Natural killer cell treated with Interleukin-12 subunit alpha and Interleukin-12 subunit beta and Interleukin-15 and Interleukin-18, amount 100 ng/mL, for 72 hours (primary cell): ENCODE data around the gene PTPN1. TPM values are rescaled to one million over a fixed set of nuclear protein-coding genes. Genes with fewer than 3 reads are reported as not detected.

Experiments used
- ATAC-seq, 2 donors: fragments of 150-1000 bp; cut with Tn5 transposase in 1 of 2; sonication (Bioruptor Pico), chemical (Tn5 transposase) in 1 of 2; 2 replicates each; pipeline ENCODE4 v1.10.0; 2021
- DNase-seq: peaks from one replicate; pipeline ENCODE4 v3.0.0; 2022; ENCODE audit warnings: low spot score
- H3K27ac Mint-ChIP-seq, 2 donors: 1 replicate in 1 of 2; 2 replicates in 1 of 2; pipeline ENCODE4 v1.8.0; 2022; ENCODE audit warnings: mixed read lengths in 2 of 2, mild to moderate bottlenecking in 1 of 2, moderate library complexity in 1 of 2
- H3K27me3 Mint-ChIP-seq, 2 donors: 1 replicate in 1 of 2; 2 replicates in 1 of 2; pipeline ENCODE4 v1.8.0; 2022; ENCODE audit warnings: mixed read lengths in 2 of 2
- H3K36me3 Mint-ChIP-seq: one replicate; pipeline ENCODE4 v1.8.0; 2022; ENCODE audit warnings: mixed read lengths
- H3K4me1 Mint-ChIP-seq, 2 donors: 1 replicate in 1 of 2; 2 replicates in 1 of 2; pipeline ENCODE4 v1.8.0; 2022; ENCODE audit warnings: low read depth in 2 of 2, mixed read lengths in 2 of 2, mild to moderate bottlenecking in 1 of 2
- H3K4me3 Mint-ChIP-seq: one replicate; pipeline ENCODE4 v1.8.0; 2022; ENCODE audit warnings: mixed read lengths
- H3K9me3 Mint-ChIP-seq: 2 replicates; pipeline ENCODE4 v1.8.0; 2022; ENCODE audit warnings: mixed read lengths
- total RNA-seq, 2 donors: library from RNA; stranded (reverse); gene quantifications; one replicate each; pipeline ENCODE4 v1.2.3, GENCODE V29; 2022

PTPN1 gene
- total RNA-seq, 2 donors from 2014 or later, result 74.3 to 105 TPM

DNA sequence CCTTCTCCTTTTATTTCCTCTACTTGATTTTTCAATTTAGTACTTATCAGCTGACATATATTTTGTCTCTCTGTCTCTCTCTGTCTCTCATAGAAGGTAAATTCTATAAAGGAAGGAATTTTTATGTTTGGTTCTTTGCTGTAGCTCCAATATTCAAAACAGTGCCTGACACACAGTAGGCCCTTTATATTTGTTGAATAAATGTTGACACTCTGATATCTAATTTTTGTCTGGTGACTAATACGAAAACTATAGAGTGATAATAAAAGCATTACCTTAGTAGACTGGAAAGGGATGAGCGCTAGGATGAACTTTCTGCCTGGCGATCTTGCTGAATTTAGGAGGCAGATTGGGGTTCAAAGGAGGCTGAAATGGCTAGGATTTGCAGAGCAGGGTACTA lies 42.8 kb downstream of the PTPN1 start:
- Mint-ChIP-seq H3K4me3 (no peak overlapping the region), H3K9me3 (no peaks in the 10 kb centered on the region), H3K36me3 (peaks cover 5% of the 10 kb centered on the region), H3K27me3 (no peaks in the 10 kb centered on the region), H3K4me1 (peaks cover 22 to 25% of the 10 kb centered on the region in 2 donors), H3K27ac (no peak overlapping the region)
- ATAC-seq (no peak), DNase-seq (no peak)

DNA sequence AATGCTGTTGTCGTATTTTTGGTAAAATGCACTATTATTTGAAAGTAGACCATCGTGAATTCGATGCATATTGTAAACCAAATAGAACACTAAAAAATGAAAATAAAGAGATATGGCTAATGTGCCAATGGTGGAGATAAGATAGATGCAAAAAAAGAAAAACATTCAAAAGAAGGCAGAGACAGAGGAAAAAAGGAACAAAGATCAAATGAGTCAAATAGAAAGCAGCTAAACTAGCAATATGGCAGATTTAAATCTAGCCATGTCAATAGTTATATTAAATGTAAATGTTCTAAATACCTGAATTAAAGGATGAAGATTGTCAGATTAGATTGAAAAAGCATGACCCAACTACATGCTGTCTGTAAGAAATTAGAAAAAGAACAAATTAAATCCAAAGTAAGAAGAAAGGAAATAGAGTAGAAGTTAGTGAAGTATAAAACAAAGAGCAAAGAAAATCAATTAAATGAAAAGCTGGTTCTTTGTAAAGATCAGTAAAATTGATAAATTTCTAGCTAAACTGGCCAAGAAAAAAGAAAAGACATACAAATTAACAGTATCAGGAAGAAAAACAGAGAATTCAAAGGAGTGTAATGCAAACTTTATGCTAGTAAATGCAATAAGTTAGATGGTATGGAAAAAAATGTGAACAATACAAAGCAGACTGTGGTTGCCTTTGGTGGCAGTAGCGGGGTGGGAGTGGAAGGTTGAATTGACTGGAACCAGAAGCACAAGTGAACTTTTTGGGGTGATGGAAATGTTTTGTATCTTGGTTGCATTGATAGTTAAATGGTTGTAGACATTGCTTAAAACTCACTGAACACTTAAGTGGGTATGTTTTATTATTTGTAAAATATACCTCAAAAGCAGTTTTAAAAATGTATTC lies 44.8 kb downstream of the PTPN1 start:
- no peak for ATAC-seq
- no peaks in the 10 kb centered on the region for H3K27me3 Mint-ChIP-seq

DNA sequence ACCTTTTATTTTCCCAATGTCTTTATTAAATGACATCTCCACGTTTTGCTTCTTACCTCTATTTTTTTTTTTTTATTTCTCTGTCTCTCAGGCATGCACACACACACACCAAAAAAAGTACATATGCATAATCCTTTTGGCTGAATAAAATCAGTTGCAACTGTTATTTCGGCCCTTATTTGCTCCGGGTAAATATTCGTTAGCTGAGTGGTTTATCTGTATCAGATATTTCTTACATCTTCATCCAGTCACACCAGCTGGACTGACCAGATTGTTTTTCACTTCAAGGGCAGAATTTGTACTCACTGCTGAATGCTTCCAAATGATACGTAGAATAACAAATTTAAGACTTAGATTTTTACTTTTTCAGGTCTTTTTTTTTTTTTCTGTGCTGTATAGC lies 45.5 kb downstream of the PTPN1 start:
- H3K4me3 Mint-ChIP-seq, result no peak overlapping the region
- H3K4me1 Mint-ChIP-seq, result peaks cover 20 to 29% of the 10 kb centered on the region in 2 donors
- H3K27ac Mint-ChIP-seq, result no peak overlapping the region
- H3K36me3 Mint-ChIP-seq, result peaks cover 14% of the 10 kb centered on the region
- no peaks in the 10 kb centered on the region for H3K27me3 Mint-ChIP-seq
- ATAC-seq (no peak), DNase-seq (no peak)
- no peaks in the 10 kb centered on the region for H3K9me3 Mint-ChIP-seq

More for the DNA sequence above, 44.8 kb downstream of the PTPN1 start:
- H3K36me3 Mint-ChIP-seq, result peaks cover 13% of the 10 kb centered on the region
- H3K4me3 Mint-ChIP-seq, result no peak overlapping the region
- peaks cover 24 to 28% of the 10 kb centered on the region in 2 donors for H3K4me1 Mint-ChIP-seq
- no peak for DNase-seq
- H3K9me3 Mint-ChIP-seq, result no peaks in the 10 kb centered on the region
- H3K27ac Mint-ChIP-seq, result no peak overlapping the region

DNA sequence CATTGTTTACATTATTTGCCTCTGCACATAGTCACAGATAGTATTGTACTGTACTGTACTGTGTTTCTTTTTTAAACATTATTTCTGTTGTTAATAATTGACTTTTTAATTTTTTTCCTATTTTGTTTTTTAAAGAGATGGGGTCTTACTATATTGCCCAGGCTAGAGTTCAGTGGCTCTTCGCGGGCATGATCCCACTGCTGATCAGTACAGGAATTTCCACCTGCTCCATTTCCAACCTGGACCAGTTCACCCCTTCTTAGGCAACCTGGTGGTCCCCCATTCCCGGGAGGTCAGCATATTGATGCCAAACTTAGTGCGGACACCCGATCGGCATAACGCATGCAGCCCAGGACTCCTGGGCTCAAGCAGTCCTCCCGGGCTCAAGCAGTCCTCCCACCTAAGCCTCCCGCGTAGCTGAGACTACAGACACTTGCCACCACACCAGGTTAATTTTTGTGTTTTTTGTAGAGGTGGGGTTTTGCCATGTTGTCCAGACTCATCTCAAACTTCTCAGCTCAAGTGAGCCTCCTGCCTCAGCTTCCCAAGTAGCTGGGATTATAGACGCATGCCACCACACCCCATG lies 47.5 kb downstream of the PTPN1 start:
- ATAC-seq (no peak), DNase-seq (no peak)
- Mint-ChIP-seq H3K27me3 (no peaks in the 10 kb centered on the region), H3K36me3 (peaks cover 21% of the 10 kb centered on the region), H3K4me3 (no peak overlapping the region), H3K9me3 (no peaks in the 10 kb centered on the region), H3K27ac (peak overlapping the region in 1 of 2 donors; percentile 2), H3K4me1 (peaks cover 34 to 48% of the 10 kb centered on the region in 2 donors)

DNA sequence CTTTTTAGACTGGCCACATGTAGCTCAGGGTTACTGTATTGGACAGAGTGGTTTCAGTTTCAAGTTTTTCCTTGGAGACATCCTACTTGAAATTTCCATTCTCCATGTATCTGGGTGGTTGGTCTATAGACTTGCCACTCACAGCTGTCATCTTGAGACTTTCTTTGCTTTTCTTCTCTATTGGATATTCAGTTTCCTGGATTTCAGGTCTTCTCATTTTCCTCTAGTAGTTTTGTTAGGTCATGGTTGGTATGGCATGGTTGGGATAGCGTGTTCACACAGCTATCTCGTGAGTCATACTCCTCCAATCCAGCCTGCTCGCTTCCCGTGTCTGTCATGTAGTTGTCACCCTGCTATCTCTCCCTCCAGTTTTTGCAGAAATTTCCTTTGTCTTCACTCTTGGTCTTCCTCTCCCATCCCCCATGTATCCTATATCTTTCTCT lies 48.3 kb downstream of the PTPN1 start:
- Mint-ChIP-seq H3K4me3 (no peak overlapping the region), H3K4me1 (peaks cover 41 to 56% of the 10 kb centered on the region in 2 donors), H3K27me3 (no peaks in the 10 kb centered on the region), H3K9me3 (no peaks in the 10 kb centered on the region), H3K27ac (peak overlapping the region; percentile 2 to 56), H3K36me3 (peaks cover 28% of the 10 kb centered on the region)
- no peak for DNase-seq
- no peak for ATAC-seq

DNA sequence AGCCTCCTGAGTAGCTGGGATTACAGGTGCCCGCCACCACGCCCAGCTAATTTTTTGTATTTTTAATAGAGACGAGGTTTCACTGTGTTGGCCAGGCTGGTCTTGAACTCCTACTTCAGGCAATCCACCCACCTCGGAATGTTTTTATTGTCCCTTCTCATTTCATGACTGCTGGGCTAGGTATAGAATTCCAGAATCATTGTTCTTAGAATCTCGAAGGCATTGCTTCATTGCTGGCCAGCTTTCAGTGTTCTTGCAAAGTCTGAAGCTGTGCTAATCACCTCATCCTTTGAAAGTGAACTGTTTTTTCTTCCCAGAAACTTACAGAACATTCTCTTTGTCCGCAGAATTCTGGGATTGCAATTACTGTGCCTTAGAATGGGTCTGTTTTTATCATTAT lies 49.0 kb downstream of the PTPN1 start:
- no peak for ATAC-seq

DNA sequence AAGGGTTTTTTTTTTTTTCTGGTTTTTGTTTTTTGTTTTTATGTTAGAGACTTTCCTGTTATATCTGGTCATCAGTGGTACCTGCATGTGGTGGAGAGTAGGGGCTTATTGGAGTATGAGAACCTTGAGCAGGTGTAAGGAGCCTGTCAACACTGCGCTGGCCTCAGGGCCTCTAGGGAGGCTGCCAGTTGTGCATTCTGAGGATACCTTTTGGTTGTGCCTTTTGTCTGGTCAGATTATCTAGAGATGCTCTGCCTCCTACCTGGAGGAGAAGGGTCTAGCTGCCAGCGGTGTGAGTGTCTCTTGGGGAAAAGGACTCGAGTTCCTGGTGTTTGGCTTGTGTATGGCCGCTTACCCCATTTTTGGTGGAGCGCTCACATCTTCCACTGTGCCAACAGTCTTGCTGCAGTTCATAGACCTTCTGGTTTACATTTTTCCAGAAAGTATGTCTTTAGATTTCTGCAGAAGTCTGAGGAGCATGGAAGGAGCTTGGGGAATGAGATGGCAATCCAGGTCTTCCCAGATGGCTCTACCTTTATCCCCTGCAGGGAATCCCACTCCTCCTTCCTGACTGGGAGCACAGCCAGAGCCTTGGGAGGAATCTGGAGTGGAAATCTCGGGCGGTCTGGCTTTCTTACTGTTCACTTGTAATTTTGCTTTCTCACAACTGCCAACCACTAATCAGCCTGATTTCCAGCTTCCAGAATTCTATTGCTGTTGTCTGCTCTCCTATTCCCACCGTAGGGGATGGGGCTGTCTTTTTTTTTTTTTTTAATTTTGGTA lies 49.9 kb downstream of the PTPN1 start:
- H3K27ac Mint-ChIP-seq, result peak overlapping the region; percentile 56 to 77
- no peak for ATAC-seq
- no peaks in the 10 kb centered on the region for H3K27me3 Mint-ChIP-seq
- no peak for DNase-seq
- no peaks in the 10 kb centered on the region for H3K9me3 Mint-ChIP-seq
- H3K4me1 Mint-ChIP-seq, result peaks cover 46 to 68% of the 10 kb centered on the region in 2 donors
- peaks cover 35% of the 10 kb centered on the region for H3K36me3 Mint-ChIP-seq
- peak overlapping the region; percentile 33 for H3K4me3 Mint-ChIP-seq

More for the DNA sequence above, 49.0 kb downstream of the PTPN1 start:
- no peak for DNase-seq
- no peaks in the 10 kb centered on the region for H3K27me3 Mint-ChIP-seq
- H3K36me3 Mint-ChIP-seq, result peaks cover 29% of the 10 kb centered on the region
- peak overlapping the region; percentile 33 for H3K4me3 Mint-ChIP-seq
- no peaks in the 10 kb centered on the region for H3K9me3 Mint-ChIP-seq
- peak overlapping the region; percentile 56 to 77 for H3K27ac Mint-ChIP-seq
- peaks cover 41 to 59% of the 10 kb centered on the region in 2 donors for H3K4me1 Mint-ChIP-seq

DNA sequence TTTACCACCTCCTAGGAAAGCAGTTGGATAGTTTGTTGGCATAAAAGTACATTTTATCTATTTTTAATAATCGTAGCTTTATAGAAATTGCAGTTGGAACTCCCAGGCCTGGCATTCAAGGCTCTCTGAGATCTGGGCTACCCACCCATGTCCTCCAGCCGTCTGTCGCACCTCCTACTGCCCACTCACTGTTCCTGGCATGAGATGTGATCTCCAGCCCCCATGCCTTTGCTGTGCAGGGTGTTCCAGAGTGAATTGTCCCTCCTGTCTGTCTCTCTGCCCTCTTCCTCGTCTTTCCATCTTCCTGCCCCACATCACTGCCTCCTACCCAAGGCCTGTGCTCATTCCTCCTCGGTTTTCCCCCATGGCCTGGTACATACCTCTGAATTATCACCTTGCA lies 50.7 kb downstream of the PTPN1 start:
- Mint-ChIP-seq H3K9me3 (no peaks in the 10 kb centered on the region), H3K4me3 (peak overlapping the region; percentile 83), H3K36me3 (peaks cover 37% of the 10 kb centered on the region)

DNA sequence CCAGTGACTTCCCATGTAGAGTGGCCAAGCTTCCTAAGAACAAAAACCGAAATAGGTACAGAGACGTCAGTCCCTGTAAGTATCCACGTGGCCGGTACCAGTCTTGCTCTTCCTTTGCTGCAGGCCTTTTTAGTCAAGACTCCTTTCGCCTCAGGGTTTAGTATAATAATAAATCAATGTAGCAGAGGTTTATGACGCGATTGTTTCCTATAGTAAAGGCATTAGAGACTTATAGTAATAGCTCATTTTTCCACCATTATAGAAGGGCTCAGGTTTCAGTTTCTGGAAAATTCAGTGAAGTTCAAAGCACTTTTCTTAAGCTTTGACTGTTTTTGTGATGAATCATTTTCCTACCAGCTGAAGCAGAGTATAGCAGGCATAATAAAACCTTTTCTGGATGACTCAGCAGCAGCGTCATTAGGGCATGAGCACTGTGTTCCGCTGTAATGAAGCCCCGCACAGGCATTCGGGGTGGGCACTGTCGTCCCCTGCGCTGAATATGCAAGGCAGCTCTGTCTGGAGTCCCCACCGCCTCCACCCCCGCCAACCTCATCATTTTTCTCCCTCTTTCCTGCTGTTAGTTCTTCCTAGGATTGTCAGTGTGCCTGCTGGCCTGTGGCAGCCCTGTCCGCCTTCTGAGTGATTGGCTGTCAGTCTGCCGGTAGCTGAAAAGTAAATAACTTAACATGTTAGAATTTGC lies 51.3 kb downstream of the PTPN1 start:
- H3K27me3 Mint-ChIP-seq, result no peaks in the 10 kb centered on the region
- peak overlapping the region; percentile 93 to 96 for H3K27ac Mint-ChIP-seq
- H3K4me3 Mint-ChIP-seq, result peak overlapping the region; percentile 83
- peaks cover 53 to 67% of the 10 kb centered on the region in 2 donors for H3K4me1 Mint-ChIP-seq
- H3K36me3 Mint-ChIP-seq, result peaks cover 38% of the 10 kb centered on the region
- H3K9me3 Mint-ChIP-seq, result no peaks in the 10 kb centered on the region
- peak; percentile 86 to 94 for ATAC-seq
- DNase-seq, result no peak

More for the DNA sequence above, 50.7 kb downstream of the PTPN1 start:
- Mint-ChIP-seq H3K27me3 (no peaks in the 10 kb centered on the region), H3K4me1 (peaks cover 47 to 66% of the 10 kb centered on the region in 2 donors), H3K27ac (peak overlapping the region; percentile 93 to 96)
- DNase-seq, result no peak
- no peak for ATAC-seq

DNA sequence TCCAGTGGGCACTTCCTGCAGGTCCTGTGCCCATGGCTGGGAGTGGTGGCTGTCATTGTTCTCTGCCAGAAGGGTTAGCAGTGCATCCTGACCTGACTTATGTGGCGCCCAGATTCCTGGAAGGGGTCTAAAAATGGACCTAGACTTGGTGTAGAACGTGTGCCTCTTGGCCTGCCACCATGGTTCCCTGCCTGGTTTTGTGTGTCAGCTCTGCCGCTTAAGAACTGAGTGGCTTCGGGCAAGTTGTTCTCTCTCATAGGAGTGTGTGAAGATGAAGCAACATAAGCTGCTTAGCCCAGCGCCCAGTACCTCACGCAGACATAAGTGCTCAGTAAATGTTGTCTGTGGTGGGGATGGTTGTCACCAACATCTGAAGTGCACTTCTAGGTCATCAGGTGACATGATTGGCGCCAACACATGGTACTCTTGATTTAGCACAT lies 52.1 kb downstream of the PTPN1 start:
- H3K27ac Mint-ChIP-seq, result peak overlapping the region; percentile 93 to 96
- H3K27me3 Mint-ChIP-seq, result no peaks in the 10 kb centered on the region
- ATAC-seq, result peak; percentile 47
- DNase-seq, result no peak
- H3K9me3 Mint-ChIP-seq, result no peaks in the 10 kb centered on the region
- H3K4me1 Mint-ChIP-seq, result peaks cover 58 to 73% of the 10 kb centered on the region in 2 donors
- H3K4me3 Mint-ChIP-seq, result peak overlapping the region; percentile 83
- peaks cover 43% of the 10 kb centered on the region for H3K36me3 Mint-ChIP-seq

DNA sequence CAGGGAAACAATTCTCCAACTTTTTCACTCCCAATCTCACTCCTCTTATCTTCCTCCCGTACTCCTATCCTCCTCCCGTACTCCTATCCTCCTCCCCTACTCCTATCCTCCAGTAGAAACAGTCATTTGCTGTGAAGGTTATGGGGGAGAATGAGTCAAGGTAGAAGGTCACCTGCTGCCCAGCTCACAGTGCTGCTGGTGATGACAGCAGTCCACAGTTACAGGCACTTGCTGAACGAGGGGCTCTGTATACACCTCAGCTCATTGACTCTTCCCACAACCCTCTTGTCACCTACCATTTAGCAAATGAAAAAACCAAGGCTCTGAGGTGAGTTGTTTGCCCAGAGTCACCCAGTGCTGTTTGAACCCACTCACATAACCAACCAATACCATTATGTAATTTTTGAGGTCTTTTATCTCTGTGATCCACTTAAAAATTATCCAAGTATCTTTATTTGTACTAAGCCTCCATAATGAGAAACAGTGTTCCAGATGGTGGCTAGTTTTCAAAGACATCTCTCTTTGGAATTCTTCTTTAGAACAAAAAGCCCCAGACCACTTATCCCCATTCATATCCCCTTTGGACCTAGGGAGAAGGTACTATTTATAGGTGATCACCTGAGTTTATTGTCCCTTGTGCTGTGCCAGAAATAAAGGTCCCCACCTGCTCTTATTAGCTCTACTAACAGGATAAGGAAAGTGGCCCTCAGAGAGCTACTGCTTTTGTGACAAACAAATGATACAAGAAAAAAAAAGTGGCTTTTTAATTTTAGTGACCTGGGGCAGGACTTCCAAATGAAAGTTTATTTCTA lies 53.2 kb downstream of the PTPN1 start:
- no peak for DNase-seq
- H3K27me3 Mint-ChIP-seq, result no peaks in the 10 kb centered on the region
- peak overlapping the region; percentile 93 to 96 for H3K27ac Mint-ChIP-seq
- H3K4me3 Mint-ChIP-seq, result peak overlapping the region; percentile 56
- H3K9me3 Mint-ChIP-seq, result no peaks in the 10 kb centered on the region
- ATAC-seq, result no peak
- peaks cover 63 to 78% of the 10 kb centered on the region in 2 donors for H3K4me1 Mint-ChIP-seq
- H3K36me3 Mint-ChIP-seq, result peaks cover 53% of the 10 kb centered on the region

DNA sequence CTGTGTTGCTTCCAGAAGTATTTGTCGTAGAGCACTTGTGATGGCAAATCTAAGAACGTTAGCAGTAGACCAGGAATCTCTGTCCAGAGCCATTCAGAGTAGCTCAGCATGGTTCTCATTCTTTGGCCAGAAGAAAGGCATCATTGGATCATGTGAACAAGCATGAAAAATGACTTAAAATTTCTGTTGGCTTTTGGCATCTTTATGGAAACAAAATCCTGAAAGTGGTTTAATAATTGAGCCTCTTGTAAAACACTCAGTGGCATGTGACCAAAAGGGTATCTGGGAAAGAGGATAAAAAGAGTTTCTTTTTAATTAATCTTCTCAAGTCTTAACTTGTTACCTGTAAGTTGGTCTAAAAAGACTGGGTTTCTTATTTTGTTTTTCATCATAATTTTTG lies 55.2 kb downstream of the PTPN1 start:
- Mint-ChIP-seq H3K27me3 (no peaks in the 10 kb centered on the region), H3K4me1 (peaks cover 69 to 83% of the 10 kb centered on the region in 2 donors), H3K27ac (peak overlapping the region; percentile 35 to 79), H3K36me3 (peaks cover 50% of the 10 kb centered on the region), H3K4me3 (no peak overlapping the region), H3K9me3 (no peaks in the 10 kb centered on the region)
- ATAC-seq (no peak), DNase-seq (no peak)
